G401 (cell line): Measurements from ENCODE around the gene BEAN1. TPM values are rescaled to one million over a fixed set of nuclear protein-coding genes. Genes with fewer than 3 reads are reported as not detected.

Experiments
- DNase-seq: peaks from one replicate; pipeline ENCODE4 v3.0.0-alpha.2; 2015; ENCODE audit warnings: low spot score
- in situ Hi-C: cut with HindIII; loops from 2 replicates; pipeline ENCODE4 v1.10.0; 2016; ENCODE audit warnings: low sequenced_read_pairs, mixed read lengths
- total RNA-seq: library from RNA; depleted of rRNA; stranded (reverse); fragments of >200 nt; shearing (Covaris generic); gene quantifications from 2 replicates; pipeline ENCODE4 v1.2.3, GENCODE V29; 2014; rRNA removed

Gene BEAN1, protein sequence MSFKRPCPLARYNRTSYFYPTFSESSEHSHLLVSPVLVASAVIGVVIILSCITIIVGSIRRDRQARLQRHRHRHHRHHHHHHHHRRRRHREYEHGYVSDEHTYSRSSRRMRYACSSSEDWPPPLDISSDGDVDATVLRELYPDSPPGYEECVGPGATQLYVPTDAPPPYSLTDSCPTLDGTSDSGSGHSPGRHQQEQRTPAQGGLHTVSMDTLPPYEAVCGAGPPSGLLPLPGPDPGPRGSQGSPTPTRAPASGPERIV
- not detected in 2 replicates for total RNA-seq

- in situ Hi-C loops, result no loop called here
- DNase-seq, result no peak
Measured at GRCh38 chr16:66427036-66427860, at the start of gene BEAN1. Gene BEAN1, plus strand, starts transcription at chr16:66427295. Its CDS starts 10,382 bp downstream, at chr16:66437677.

DNA sequence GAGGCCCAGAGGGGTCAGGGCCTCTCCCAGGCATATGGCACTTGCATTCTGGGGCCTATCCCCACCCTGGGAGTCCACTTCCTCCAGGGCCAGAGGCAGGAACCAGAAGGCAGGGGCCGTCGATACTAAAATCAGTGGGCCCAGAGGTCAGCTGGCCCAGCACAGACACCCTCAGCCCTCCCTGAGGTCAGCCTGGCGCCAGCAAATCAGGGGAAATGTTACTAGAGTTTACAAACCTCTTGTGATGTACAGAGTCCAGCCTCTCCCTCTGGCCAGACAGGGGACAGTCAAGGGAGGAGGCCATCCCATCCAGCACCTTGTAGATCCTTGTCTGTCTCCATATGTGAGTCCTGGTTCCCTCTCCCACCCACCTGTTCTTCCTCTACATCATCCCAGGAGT is 49.8 kb upstream of the BEAN1 start:
- in situ Hi-C loops, result no loop called here
- no peak for DNase-seq

- in situ Hi-C loops, result no loop called here
- no peak for DNase-seq
Measured at GRCh38 chr16:66378741-66379570, 48.1 kb upstream of the BEAN1 start.

GRCh38 chr16:66379571-66379941 is 47.5 kb upstream of the BEAN1 start:
- in situ Hi-C loops, result no loop called here
- DNase-seq, result no peak

DNA sequence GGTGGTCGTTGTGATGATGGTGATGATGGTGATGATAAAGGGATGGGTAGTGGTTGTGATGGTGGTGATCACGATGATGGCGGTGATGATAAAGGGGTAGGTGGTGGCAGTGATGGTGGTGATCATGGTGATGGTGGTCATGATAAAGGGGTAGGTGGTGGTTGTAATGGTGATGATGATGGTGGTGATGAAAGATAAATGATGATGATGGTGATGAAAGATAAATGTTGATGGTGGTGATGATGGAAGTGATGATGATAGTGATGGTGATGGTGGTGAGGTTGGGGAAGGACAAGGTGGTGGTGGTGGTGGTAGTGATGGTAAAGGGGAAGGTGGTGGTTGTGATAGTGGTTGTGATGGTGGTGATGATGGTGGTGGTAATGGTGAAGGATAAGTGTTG is 46.7 kb upstream of the BEAN1 start:
- in situ Hi-C loops, result no loop called here
- DNase-seq, result no peak

DNA sequence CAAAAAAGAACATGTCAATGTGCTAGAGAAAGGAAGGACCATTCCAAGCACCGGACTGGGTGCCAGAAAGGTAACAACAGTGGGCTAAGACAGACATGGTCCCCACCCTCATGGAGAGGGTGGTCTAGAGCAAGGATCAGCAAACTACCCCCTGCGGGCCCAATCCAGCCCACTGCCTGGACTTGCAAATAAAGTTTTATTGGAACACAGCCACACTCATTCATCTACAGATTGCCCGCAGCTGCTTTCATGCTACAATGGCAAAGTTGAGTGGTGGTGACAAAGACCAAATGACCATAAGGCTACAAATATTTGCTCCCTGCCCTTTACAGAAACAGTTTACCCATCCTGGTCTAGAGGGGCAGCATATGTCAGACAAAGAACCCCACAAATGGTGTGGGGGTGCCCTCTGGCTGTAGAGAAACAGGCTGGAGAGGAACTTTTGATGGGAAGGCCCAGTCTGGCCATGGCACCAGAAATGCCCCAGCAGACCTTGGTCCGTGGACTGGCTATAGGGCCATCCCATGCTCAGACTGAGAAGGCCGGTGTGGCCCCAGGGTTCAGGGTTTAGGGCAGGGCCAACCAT is 45.4 kb upstream of the BEAN1 start:
- in situ Hi-C loops, result no loop called here
- no peak for DNase-seq

GRCh38 chr16:66382171-66382965 is 44.7 kb upstream of the BEAN1 start:
- no peak for DNase-seq
- in situ Hi-C loops, result no loop called here

- in situ Hi-C loops, result no loop called here
- no peak for DNase-seq
Measured at GRCh38 chr16:66382966-66383299, 44.2 kb upstream of the BEAN1 start.

DNA sequence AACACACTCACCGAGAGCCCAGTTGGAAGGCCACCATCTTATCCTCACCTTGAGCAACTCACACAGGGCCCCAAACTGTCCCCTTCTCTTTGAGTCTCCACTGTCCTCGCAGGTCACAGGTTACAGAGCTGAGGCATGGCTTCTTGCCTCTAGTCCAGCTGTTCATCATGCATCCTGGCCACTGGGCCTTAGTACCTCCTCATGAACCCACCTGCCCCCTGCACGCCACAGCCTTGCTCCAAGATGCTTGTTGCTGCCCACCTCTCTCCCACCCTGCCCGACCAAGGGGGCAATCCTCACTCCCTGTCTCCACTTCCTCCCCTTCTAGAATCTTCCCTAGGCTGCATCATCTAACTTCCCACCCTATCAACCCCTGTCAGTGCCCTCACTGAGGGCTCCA is 43.5 kb upstream of the BEAN1 start:
- DNase-seq, result no peak
- in situ Hi-C loops, result no loop called here

DNA sequence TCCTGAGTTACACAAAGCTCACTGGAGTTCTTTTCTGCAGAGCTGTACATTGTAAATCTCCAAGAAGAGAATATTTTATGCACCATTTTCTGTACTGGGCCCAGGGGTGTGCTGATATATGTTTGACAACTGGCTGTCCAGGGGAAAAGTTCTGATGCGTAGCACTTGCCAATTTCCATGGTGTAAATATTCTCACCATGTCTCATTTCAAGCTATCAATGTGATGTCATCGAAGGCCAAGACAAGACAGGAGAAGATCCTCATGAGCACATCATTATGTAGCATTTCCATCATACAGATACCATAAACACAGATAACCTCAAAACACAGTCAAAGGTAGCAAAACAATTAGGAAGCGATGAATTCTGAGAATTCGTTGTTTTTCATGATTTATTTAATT is 41.7 kb upstream of the BEAN1 start:
- in situ Hi-C loops, result no loop called here
- no peak for DNase-seq

DNA sequence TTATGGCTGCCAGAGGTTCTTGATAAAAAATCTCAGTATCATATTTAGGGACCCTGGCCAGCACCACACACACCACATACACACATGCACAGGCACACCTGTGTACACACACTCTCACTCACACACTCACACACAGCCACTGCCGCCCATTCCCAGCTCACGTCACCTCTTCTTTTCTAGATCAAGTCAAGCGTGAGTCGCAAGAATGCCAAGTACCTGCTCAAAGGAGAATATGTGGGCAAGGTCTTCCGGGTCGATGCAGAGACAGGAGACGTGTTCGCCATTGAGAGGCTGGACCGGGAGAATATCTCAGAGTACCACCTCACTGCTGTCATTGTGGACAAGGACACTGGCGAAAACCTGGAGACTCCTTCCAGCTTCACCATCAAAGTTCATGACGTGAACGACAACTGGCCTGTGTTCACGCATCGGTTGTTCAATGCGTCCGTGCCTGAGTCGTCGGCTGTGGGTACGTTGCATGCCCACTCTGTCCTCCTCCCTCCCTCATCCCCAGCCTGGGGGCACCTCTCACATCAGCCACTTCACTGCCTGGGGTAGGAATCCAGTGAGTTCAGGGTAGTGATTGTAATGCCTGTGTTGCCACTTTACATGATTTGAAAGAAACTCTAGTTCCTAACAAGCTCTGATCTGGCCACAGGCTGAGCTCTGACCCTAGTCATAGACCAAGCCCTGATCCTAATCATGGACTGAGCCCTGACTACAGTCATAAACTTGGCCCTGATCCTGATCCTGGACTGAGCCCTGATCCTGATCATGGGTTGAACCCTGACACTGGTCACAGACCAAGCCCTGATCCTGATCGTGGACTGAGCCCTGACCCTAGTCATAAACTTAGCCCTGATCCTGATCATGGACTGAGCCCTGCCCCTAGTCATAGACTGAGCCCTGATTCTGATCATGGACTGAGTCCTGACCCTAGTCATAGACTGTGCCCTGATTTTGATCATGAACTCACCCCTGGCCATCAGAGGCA is 40.2 kb upstream of the BEAN1 start:
- in situ Hi-C loops, result no loop called here
- no peak for DNase-seq

GRCh38 chr16:66387817-66388332 is 39.2 kb upstream of the BEAN1 start:
- no peak for DNase-seq
- in situ Hi-C loops, result no loop called here

- no peak for DNase-seq
- in situ Hi-C loops, result no loop called here
Measured at GRCh38 chr16:66388350-66389139, 38.5 kb upstream of the BEAN1 start.

- DNase-seq, result no peak
- in situ Hi-C loops, result no loop called here
Measured at GRCh38 chr16:66389256-66390176, 37.6 kb upstream of the BEAN1 start.

GRCh38 chr16:66390346-66391108 is 36.6 kb upstream of the BEAN1 start:
- in situ Hi-C loops, result no loop called here
- no peak for DNase-seq
